Mucosa of descending colon (tissue), 3 donors: ENCODE measurements around the gene AFAP1. TPM values are rescaled to one million over a fixed set of nuclear protein-coding genes. Genes with fewer than 3 reads are reported as not detected.
A peak's percentile ranks its signal among the peaks of the same experiment; 100 is the strongest.

Experiments
- ATAC-seq: fragments of 200-7000 bp; cut with Tn5 transposase; one replicate; pipeline ENCODE4 v1.9.1; 2020; ENCODE audit warnings: mild to moderate bottlenecking, moderate library complexity
- DNase-seq, 3 donors: peaks; one replicate each; pipeline ENCODE4 v3.0.0-alpha.2; 2020
- H3K36me3 ChIP-seq: fragments of 200-600 bp; one replicate; pipeline ENCODE4 v1.8.0; 2021; ENCODE audit warnings: low read depth, mild to moderate bottlenecking
- H3K4me1 ChIP-seq: fragments of 200-600 bp; one replicate; pipeline ENCODE4 v1.8.0; 2021; ENCODE audit warnings: low read depth, mild to moderate bottlenecking
- H3K4me3 ChIP-seq: fragments of 200-600 bp; one replicate; pipeline ENCODE4 v1.8.0; 2021; ENCODE audit warnings: mild to moderate bottlenecking
- H3K9me3 ChIP-seq: fragments of 200-600 bp; one replicate; pipeline ENCODE4 v1.8.0; 2021; ENCODE audit warnings: mild to moderate bottlenecking
- intact Hi-C, 2 donors: fragments of 100-400 bp; cut with DNase I in 1 of 2; cut with micrococcal nuclease in 1 of 2; formaldehyde crosslinking; loops; one replicate each; pipeline versions ENCODE4 v1.11.0 to v1.11.1; 2022; cut with DNase I, micrococcal nuclease
- total RNA-seq, 3 donors: library from RNA; stranded (reverse); fragmentation: NEBNext Ultra II Directional in 2 of 3; extraction: Animal tissue kit (Norgen Biotek cat#: 25700) in 2 of 3; gene quantifications; one replicate each; pipeline versions ENCODE4 v1.2.1 to v1.2.4, GENCODE V29; 2021 to 2023
- TF ChIP-seq, protein P1 (sequence below): fragments of 200-600 bp; IDR thresholded peaks from one replicate; pipeline ENCODE4 v1.8.0; 2022; ENCODE audit warnings: antibody characterized with exemption, mild to moderate bottlenecking
- donor health status: DM: no; HTN: no; CAD: no; lungs with moderate emphysema.
- donor health status: DM: no; HTN: no; CAD: no.
- donor health status: DM: no; HTN: yes; CAD: no.

AFAP1 gene
- total RNA-seq, 3 donors from 2014 or later = 31.4 to 59.1 (median 37.1) TPM

GRCh38 chr4:7806338-7807090 lies 133.1 kb downstream of the AFAP1 start:
- Histone ChIP-seq H3K4me1 (peaks cover 12% of the 10 kb centered on the region), H3K36me3 (no peaks in the 10 kb centered on the region), H3K9me3 (no peaks in the 10 kb centered on the region), H3K4me3 (no peak overlapping the region)
- ATAC-seq = peak; percentile 23
- intact Hi-C loops = no loop called here
- TF ChIP-seq, protein P1, sequence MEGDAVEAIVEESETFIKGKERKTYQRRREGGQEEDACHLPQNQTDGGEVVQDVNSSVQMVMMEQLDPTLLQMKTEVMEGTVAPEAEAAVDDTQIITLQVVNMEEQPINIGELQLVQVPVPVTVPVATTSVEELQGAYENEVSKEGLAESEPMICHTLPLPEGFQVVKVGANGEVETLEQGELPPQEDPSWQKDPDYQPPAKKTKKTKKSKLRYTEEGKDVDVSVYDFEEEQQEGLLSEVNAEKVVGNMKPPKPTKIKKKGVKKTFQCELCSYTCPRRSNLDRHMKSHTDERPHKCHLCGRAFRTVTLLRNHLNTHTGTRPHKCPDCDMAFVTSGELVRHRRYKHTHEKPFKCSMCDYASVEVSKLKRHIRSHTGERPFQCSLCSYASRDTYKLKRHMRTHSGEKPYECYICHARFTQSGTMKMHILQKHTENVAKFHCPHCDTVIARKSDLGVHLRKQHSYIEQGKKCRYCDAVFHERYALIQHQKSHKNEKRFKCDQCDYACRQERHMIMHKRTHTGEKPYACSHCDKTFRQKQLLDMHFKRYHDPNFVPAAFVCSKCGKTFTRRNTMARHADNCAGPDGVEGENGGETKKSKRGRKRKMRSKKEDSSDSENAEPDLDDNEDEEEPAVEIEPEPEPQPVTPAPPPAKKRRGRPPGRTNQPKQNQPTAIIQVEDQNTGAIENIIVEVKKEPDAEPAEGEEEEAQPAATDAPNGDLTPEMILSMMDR = no peak
- peak in 2 of 3 donors; percentile 62 to 73 for DNase-seq

DNA sequence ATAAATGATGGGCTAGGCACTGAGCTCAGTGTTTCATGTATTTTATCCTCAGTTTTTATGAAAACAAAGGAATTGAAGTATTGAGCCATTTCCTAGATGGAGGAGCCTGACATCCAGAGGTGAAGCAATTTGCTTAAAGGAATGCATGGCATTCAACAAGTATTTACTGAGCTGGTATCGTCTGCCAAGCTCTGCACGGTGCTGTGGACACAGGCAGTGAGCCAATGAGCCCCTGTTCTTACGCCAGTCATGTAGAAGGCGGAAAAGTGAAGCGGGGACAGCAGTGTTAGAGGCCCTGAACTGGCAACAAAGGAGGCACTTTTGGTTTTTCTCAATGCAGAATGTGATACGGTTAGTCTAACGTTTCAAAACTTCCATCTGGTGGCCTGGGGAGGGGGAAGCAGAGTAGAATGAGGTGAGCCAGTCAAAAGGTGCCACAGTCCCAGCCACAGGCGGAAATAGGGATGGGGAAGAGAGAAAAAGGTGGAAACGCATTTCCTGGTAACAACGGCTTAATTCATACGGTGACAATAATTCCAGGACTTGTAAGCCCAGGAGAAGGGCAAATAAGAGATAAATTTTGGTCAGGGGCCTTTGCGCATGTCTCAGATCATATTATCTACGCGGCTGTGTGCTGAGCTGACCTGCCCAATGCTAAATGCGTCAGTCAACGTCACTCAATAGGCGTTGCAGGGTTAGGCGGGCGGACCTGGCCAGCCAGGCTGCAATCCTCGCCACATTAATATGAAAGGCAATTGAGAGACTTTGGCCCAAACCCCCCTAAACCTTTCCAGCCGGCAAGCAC lies 133.9 kb downstream of the AFAP1 start:
- H3K4me3 ChIP-seq = no peak overlapping the region
- intact Hi-C loops = no loop called here
- DNase-seq = no peak
- no peaks in the 10 kb centered on the region for H3K9me3 ChIP-seq
- peaks cover 10% of the 10 kb centered on the region for H3K4me1 ChIP-seq
- ATAC-seq = peak; percentile 13
- no peaks in the 10 kb centered on the region for H3K36me3 ChIP-seq
- TF ChIP-seq, protein P1 = no peak

GRCh38 chr4:7804756-7805385 lies 134.8 kb downstream of the AFAP1 start:
- no peak for DNase-seq
- no peaks in the 10 kb centered on the region for H3K36me3 ChIP-seq
- no peaks in the 10 kb centered on the region for H3K9me3 ChIP-seq
- intact Hi-C loops = loop anchor here (5.0 kb wide), 1 partner anchor 182 kb away; no protein-coding TSS in a partner anchor
- H3K4me1 ChIP-seq = peaks cover 10% of the 10 kb centered on the region
- TF ChIP-seq, protein P1 = no peak
- no peak for ATAC-seq
- H3K4me3 ChIP-seq = no peak overlapping the region

GRCh38 chr4:7803992-7804755 lies 135.5 kb downstream of the AFAP1 start:
- peak; percentile 83 for ATAC-seq
- peaks cover 10% of the 10 kb centered on the region for H3K4me1 ChIP-seq
- intact Hi-C loops = loop anchor here (5.0 kb wide), 1 partner anchor 183 kb away; no protein-coding TSS in a partner anchor
- no peaks in the 10 kb centered on the region for H3K9me3 ChIP-seq
- H3K4me3 ChIP-seq = no peak overlapping the region
- peak; percentile 80 to 95 (median 91) for DNase-seq
- H3K36me3 ChIP-seq = no peaks in the 10 kb centered on the region
- TF ChIP-seq, protein P1 = peak; percentile 79

- H3K36me3 ChIP-seq = no peaks in the 10 kb centered on the region
- DNase-seq = no peak
- peaks cover 10% of the 10 kb centered on the region for H3K4me1 ChIP-seq
- intact Hi-C loops = loop anchor here (5.0 kb wide), 1 partner anchor 184 kb away; no protein-coding TSS in a partner anchor
- ATAC-seq = no peak
- H3K4me3 ChIP-seq = no peak overlapping the region
- TF ChIP-seq, protein P1 = no peak
- no peaks in the 10 kb centered on the region for H3K9me3 ChIP-seq
These were observed 136.3 kb downstream of the AFAP1 start for GRCh38 chr4:7803371-7803770.
